ENCODE results near the gene SLC26A9. TPM values are rescaled to one million over a fixed set of nuclear protein-coding genes. Genes with fewer than 3 reads are reported as not detected.

SLC26A9 gene
- total and polyA plus RNA-seq, 2 donors from 2014 or later: 0.69 to 5.9 TPM

GRCh38 chr1:205971082-205971481 is 27.8 kb upstream of the SLC26A9 start:
- FAIRE-seq: no peak
- no peak for DNase-seq
- no peak overlapping the region for H3K4me3 ChIP-seq (ENCODE audit: low read length in 3 of 3)
- no peak overlapping the region for H3K27ac ChIP-seq (ENCODE audit: low read depth in 2 of 2, low read length in 2 of 2)
- H3K4me1 ChIP-seq (ENCODE audit: control insufficient read depth in 2 of 3, insufficient read depth in 2 of 3, low read depth in 1 of 3, low read length in 3 of 3): peaks cover 0 to 8% (median 5%) of the 10 kb centered on the region in 3 donors
- no peak overlapping the region for H3K9ac ChIP-seq (ENCODE audit: low read length in 3 of 3)
- H3K9me3 ChIP-seq (ENCODE audit: control insufficient read depth in 2 of 3, insufficient read depth in 1 of 3, low read length in 3 of 3): peaks cover 0 to 13% (median 0%) of the 10 kb centered on the region in 3 donors
- no peak for TF ChIP-seq CTCF (IDR thresholded peaks at IDR 0.05; ENCODE audit: borderline replicate concordance, extremely low read depth, insufficient read depth)
- no peaks in the 10 kb centered on the region for H3K27me3 ChIP-seq (ENCODE audit: control insufficient read depth, insufficient read depth, low read length)
- H3K36me3 ChIP-seq (ENCODE audit: control insufficient read depth in 2 of 3, insufficient read depth in 3 of 3, low read length in 3 of 3): peaks cover 0 to 8% (median 0%) of the 10 kb centered on the region in 3 donors
- intact Hi-C loops (cut with DNase I): no loop called here

GRCh38 chr1:205970486-205970885 is 27.2 kb upstream of the SLC26A9 start:
- peaks cover 0 to 8% (median 5%) of the 10 kb centered on the region in 3 donors for H3K4me1 ChIP-seq (ENCODE audit: control insufficient read depth in 2 of 3, insufficient read depth in 2 of 3, low read depth in 1 of 3, low read length in 3 of 3)
- no peaks in the 10 kb centered on the region for H3K27me3 ChIP-seq (ENCODE audit: control insufficient read depth, insufficient read depth, low read length)
- no peak overlapping the region for H3K4me3 ChIP-seq (ENCODE audit: low read length in 3 of 3)
- TF ChIP-seq CTCF (IDR thresholded peaks at IDR 0.05; ENCODE audit: borderline replicate concordance, extremely low read depth, insufficient read depth): no peak
- DNase-seq: peak in 1 of 5 donors; percentile 40
- intact Hi-C loops (cut with DNase I): no loop called here
- no peak for FAIRE-seq
- peaks cover 0 to 8% (median 0%) of the 10 kb centered on the region in 3 donors for H3K36me3 ChIP-seq (ENCODE audit: control insufficient read depth in 2 of 3, insufficient read depth in 3 of 3, low read length in 3 of 3)
- peaks cover 0 to 13% (median 0%) of the 10 kb centered on the region in 3 donors for H3K9me3 ChIP-seq (ENCODE audit: control insufficient read depth in 2 of 3, insufficient read depth in 1 of 3, low read length in 3 of 3)
- H3K27ac ChIP-seq (ENCODE audit: low read depth in 2 of 2, low read length in 2 of 2): no peak overlapping the region
- no peak overlapping the region for H3K9ac ChIP-seq (ENCODE audit: low read length in 3 of 3)

- intact Hi-C loops (cut with DNase I): no loop called here
- FAIRE-seq (no peak), DNase-seq (no peak)
- Histone ChIP-seq H3K4me3 (ENCODE audit: low read length in 3 of 3) (no peak overlapping the region), H3K27me3 (ENCODE audit: control insufficient read depth, insufficient read depth, low read length) (no peaks in the 10 kb centered on the region), H3K36me3 (ENCODE audit: control insufficient read depth in 2 of 3, insufficient read depth in 3 of 3, low read length in 3 of 3) (peaks cover 0 to 5% (median 0%) of the 10 kb centered on the region in 3 donors), H3K4me1 (ENCODE audit: control insufficient read depth in 2 of 3, insufficient read depth in 2 of 3, low read depth in 1 of 3, low read length in 3 of 3) (peaks cover 0 to 8% (median 3%) of the 10 kb centered on the region in 3 donors), H3K27ac (ENCODE audit: low read depth in 2 of 2, low read length in 2 of 2) (no peak overlapping the region), H3K9me3 (ENCODE audit: control insufficient read depth in 2 of 3, insufficient read depth in 1 of 3, low read length in 3 of 3) (peaks cover 0 to 9% (median 0%) of the 10 kb centered on the region in 3 donors), H3K9ac (ENCODE audit: low read length in 3 of 3) (no peak overlapping the region)
- no peak for TF ChIP-seq CTCF (IDR thresholded peaks at IDR 0.05; ENCODE audit: borderline replicate concordance, extremely low read depth, insufficient read depth)
Observed at GRCh38 chr1:205969229-205969628, 26.0 kb upstream of the SLC26A9 start.

Data from kidney (tissue), 14 donors.